GM12892 (cell line): ENCODE measurements around the gene TESK2.
"Not testable (repeated sequence)": the region's sequence is repeated elsewhere in the genome, so short reads cannot be mapped to it uniquely, and the experiment has no call there.

Experiments used
- DNase-seq: peaks from one replicate; pipeline ENCODE4 v3.0.0; 2011; ENCODE audit not compliant: insufficient read length
- FAIRE-seq: peaks from 2 replicates; lab custom pipeline; 2011; peaks lifted over from hg19 to GRCh38; lab: Jason Lieb, UNC
- POLR2A ChIP-seq: IDR thresholded peaks from 2 replicates; pipeline ENCODE4 v1.6.1; 2011; ENCODE audit warnings: low read depth, low read length, control low read depth
- POLR2AphosphoS5 ChIP-seq: IDR thresholded peaks from 2 replicates; pipeline ENCODE4 v1.6.1; 2011; ENCODE audit warnings: low read depth, low read length, control low read depth
- TAF1 ChIP-seq: IDR thresholded peaks from 2 replicates; pipeline ENCODE4 v1.6.1; 2011; ENCODE audit warnings: low read depth, mild to moderate bottlenecking, control low read depth, low read length, borderline replicate concordance

TESK2 gene

DNA sequence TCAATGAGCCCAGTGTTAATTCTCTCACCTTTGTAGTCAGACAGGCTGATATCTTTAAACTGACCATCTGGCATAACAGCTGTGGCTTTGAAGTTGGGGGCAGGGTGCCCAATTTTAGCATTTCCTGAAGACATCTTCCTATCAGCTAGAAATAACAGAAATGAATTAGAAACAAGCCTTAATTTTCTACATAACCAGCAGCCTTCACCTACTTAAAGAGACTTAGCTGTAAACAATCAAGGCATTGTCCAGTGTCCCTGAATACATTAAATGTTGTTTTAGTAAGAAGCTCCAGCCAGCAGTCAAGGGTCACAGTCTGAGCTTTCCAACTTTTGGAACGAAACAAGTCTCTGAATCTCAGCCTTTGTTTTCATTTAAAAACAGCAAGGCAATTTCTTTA is 27.9 kb upstream of the TESK2 start:
- FAIRE-seq: no peak
- TF ChIP-seq POLR2AphosphoS5 (no peak), POLR2A (0 out of 2 replicates have a peak, but pooled peaks have one; percentile 19), TAF1 (no peak)
- DNase-seq: no peak

DNA sequence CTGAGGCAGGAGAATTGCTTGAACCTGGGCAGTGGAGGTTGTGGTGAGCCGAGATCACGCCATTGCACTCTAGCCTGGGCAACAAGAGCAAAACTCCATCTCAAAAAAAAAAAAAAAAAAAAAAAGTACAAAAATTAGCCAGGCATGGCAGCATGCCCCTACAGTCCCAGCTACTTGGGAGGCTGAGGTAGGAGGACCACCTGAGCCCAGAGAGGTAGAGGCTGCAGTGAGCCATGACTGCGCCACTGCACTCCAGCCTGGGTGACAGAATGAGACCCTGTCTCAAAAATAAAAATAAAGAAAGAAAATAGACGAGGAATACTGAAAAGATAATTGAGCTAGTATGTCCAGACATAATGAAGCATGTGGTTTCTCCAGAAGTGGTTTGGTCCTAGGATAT is 27.4 kb upstream of the TESK2 start:
- not testable (repeated sequence) for FAIRE-seq, DNase-seq

DNA sequence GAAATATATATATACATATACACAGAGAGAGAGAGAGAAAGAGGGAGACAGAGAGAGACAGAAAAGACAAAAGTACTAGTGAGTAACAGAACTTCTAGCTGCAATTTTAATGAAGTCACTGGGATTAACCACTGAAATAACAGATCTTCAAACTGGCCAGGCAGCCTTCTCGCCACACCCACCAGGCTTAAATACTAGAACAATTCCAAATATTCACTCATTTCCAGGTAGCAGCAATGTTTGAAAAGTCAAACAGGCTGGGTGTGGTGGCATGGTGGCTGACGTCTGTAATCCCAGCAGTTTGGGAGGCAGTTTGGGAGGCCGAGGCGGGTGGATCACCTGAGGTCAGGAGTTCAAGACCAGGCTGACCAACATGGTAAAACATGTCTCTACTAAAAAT is 25.5 kb upstream of the TESK2 start:
- no peak for TF ChIP-seq POLR2A
- TF ChIP-seq TAF1: no peak
- TF ChIP-seq POLR2AphosphoS5: no peak; the same call in 1 of the 2 replicates
- no peak for DNase-seq
- no peak for FAIRE-seq

DNA sequence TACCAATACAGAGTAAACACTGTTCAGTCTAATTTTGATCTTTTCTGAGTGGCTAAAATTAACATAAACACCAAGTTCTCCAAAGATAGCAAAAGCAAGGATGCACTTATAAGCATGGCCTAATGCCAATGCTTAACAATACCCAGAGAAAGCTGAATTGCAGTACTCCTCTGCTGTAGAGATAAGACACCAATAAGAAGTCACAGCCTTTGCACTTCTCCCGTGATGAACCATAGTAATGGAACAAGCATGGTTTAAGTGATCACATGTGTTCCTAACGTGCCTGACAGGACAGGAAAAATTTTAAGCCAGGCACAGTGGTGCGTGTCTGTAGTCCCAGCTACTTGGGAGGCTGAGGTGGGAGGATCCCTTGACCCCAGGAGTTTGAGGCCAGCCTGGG is 25.1 kb upstream of the TESK2 start:
- FAIRE-seq (no peak), DNase-seq (no peak)
- TF ChIP-seq POLR2A: no peak
- no peak for TF ChIP-seq POLR2AphosphoS5
- TF ChIP-seq TAF1: no peak

DNA sequence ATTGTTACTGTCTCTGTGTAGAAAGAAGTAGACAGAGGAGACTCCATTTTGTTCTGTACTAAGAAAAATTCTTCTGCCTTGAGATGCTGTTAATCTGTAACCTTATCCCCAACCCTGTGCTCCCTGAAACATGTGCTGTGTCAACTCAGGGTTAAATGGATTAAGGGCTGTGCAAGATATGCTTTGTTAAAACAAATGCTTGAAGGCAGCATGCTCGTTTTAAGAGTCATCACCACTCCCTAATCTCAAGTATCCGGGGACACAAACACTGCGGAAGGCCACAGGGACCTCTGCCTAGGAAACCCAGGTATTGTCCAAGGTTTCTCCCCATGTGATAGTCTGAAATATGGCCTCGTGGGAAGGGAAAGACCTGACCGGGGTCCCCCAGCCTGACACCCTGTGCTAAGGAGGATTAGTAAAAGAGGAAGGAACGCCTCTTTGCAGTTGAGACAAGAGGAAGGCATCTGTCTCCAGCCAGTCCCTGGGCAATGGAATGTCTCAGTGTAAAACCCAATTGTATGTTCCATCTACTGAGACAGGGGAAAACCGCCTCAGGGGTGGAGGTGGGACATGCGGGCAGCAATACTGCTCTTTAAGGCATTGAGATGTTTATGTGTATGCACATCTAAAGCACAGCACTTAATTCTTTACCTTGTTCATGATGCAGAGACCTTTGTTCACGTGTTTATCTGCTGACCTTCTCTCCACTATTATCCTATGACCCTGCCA is 22.7 kb upstream of the TESK2 start:
- not testable (repeated sequence) for FAIRE-seq, DNase-seq

DNA sequence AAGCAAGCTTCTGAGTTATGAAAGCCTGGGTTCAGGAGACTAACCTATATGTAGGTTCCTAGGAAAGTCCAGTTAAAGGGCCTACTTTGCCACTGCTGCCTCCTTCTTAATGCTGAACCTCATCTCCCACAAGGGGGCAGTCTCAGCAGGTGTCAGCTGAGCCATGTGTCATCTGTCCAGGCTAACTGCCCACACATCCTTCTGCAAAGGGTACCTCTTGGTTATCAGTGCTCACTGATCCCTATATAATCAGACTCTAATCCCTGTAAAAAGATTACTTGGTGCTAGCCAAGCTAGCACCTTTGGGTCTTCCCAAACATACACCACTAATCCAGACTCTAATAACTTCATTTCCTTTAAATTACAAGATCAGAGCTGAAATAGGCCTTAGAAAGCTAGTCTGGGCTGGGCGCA is 21.7 kb upstream of the TESK2 start:
- DNase-seq: no peak
- peak; percentile 89 for FAIRE-seq
- TF ChIP-seq TAF1 (no peak), POLR2AphosphoS5 (no peak), POLR2A (no peak)

DNA sequence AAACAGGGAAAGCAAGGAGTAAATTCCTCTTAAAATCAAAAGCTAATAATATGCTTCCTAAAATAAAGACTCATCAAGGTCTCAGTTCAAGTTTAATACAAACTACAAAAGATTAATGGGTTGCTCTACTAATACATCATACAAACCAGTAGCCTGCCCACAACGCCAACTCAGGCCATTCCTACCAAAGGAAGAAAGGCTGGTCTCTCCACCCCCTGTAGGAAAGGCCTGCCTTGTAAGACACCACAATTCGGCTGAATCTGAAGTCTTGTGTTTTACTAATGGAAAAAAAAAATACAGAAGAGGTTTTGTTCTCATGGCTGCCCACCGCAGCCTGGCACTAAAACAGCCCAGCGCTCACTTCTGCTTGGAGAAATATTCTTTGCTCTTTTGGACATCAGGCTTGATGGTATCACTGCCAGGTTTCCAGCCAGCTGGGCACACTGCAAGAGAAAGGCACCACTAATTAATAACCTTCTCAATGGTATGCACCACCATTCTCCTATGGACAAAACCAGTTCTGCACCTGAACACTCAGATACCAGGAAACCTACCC is 20.1 kb upstream of the TESK2 start:
- no peak for FAIRE-seq
- no peak for DNase-seq
- TF ChIP-seq POLR2A: no peak
- no peak for TF ChIP-seq TAF1
- TF ChIP-seq POLR2AphosphoS5: no peak

DNA sequence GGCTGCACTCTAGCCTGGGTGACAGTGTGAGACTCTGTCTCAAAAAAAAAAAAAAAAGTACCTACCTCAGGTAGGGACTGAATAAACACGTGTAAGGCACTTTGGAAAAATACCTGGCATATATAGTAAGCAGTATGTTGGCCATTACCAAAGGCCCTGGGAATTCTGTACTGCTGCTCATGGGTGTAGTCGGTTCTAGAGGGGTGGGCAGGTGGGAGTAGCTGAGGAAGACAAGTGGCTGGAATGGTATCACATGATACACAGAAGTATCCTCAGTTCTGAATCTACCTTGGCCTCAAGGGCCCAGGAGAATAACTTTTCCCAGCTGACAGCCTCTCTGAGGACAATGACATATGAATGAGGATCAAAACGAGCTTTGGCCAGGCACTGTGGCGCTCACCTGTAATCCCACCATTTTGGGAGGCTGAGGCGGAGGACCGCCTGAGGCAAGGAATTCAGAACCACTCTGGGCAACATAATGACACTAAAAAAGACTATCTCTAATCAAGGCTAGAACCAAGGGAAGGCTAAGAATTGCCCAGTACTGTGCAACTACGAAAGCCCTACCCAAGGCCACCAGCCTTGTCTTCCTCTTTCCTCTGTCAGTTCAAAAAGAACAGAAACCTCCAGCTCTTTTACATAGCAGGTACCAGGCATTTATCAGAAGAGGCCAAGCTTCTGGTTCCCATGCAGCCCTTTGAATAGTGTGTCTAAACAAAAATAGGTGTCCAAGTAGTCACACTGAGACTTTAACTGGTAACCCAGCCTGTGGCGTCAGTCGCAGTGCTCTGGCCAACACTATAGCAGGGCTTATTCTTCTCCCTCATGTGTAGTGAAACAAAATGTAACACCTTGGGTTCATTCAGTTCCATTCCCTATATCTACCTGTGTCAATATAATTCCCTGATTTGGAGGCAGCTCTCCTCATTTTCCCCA is 19.3 kb upstream of the TESK2 start:
- DNase-seq (no peak), FAIRE-seq (no peak)
- no peak for TF ChIP-seq POLR2AphosphoS5
- TF ChIP-seq POLR2A: 0 out of 2 replicates have a peak, but pooled peaks have one; percentile 12

DNA sequence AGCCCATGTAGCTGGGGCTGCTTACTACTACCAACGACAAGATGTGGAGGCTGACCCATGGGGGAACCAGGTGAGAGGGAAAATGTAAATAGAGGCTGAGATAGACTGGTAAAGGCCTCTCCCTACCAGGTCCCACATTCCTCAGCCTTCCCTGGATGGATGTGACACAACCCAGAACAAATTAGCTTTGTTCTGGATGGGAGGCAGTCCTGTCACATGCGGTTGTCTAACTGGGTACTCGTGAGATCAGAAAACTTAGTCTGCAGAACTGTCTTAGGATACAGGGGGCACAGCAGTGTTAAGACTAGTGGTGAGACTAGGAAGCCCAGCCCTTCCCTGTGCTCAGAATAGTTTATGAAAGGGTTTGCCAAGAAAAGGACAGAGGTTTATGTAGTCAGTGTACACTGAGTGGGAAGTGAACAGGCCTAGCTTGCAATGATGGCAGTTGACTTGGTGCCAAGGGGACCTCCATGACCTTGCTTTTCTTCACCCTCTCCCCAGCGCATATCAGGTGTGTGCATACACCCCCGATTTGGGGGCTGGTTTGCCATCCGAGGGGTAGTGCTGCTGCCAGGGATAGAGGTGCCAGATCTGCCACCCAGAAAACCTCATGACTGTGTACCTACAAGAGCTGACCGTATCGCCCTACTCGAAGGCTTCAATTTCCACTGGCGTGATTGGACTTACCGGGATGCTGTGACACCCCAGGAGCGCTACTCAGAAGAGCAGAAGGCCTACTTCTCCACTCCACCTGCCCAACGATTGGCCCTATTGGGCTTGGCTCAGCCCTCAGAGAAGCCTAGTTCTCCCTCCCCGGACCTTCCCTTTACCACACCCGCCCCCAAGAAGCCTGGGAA is 17.6 kb upstream of the TESK2 start:
- no peak for FAIRE-seq
- TF ChIP-seq TAF1 (no peak), POLR2A (peak; percentile 69), POLR2AphosphoS5 (peak; percentile 82)
- no peak for DNase-seq

DNA sequence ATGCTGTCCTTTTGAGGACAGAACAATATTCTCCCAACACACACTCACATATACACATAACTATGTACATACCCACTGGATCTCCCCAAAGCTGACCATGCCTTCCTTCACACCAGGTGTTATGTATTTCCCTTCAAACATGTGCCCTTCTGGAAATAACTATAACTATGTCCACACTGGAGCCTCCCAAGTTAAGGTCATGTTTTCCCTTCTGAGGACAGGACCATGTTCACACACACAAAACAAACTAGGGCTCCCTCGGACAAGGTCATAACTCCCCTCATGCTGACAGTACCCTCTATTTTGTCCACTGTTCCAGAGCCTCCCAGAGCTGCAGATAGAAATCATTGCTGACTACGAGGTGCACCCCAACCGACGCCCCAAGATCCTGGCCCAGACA is 16.9 kb upstream of the TESK2 start:
- no peak for FAIRE-seq
- TF ChIP-seq TAF1: no peak
- no peak for TF ChIP-seq POLR2A
- TF ChIP-seq POLR2AphosphoS5: no peak
- no peak for DNase-seq

DNA sequence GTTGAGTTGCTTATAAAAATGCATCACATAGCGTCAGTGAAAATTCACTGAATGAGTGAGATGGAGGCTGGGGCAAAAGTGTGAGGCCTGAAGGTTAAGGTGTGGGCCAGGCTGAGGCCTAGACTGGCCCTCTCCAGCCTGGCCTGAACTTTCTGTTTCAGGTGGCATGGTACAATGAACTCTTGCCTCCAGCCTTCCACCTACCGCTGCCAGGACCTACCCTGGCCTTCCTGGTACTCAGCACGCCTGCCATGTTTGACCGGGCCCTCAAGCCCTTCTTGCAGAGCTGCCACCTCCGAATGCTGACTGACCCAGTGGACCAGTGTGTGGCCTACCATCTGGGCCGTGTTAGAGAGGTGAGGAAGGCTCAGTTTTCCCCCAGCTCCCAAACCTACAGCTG is 16.2 kb upstream of the TESK2 start:
- no peak for TF ChIP-seq TAF1
- no peak for TF ChIP-seq POLR2A
- no peak for TF ChIP-seq POLR2AphosphoS5
- FAIRE-seq (no peak), DNase-seq (no peak)
